Kidney capillary endothelial cell (primary cell): ENCODE data around the gene TXNDC11.

Experiments
- DNase-seq: peaks from one replicate; pipeline ENCODE4 v3.0.0-alpha.2; 2018; ENCODE audit warnings: low spot score

Gene TXNDC11

DNA sequence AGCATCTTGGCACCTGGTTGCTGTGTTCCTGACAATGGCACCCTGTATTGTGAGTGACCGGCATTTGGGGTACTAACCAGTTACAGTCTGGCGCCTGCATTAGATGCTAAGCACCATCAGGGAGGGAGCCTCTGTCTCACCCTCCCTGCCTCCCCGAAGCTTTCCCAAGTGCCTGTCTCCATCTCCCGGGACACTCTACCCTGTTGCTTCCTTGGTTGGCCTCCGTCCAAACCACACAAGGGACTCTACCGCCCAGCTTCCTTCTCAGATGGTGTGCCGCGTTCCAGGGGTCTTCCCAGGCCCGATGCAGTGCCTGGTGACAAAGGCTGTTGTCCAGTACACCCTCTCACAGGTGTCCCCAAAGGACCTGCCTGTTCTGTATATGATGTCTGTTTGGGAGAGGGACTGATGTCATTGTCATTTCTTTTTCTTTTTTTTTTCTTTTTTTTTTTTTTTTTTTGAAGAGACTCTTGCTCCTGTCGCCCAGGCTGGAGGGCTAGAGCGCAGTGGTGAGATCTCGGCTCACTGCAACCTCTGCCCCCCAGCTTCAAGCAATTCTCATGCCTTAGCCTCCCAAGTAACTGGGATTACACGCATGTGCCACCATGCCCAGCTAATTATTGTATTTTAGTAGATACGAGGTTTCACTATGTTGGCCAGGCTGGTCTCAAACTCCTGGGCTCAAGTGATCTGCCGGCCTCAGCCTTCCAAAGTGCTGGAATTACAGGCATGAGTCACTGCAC is 67.7 kb downstream of the TXNDC11 start:
- no peak for DNase-seq

DNA sequence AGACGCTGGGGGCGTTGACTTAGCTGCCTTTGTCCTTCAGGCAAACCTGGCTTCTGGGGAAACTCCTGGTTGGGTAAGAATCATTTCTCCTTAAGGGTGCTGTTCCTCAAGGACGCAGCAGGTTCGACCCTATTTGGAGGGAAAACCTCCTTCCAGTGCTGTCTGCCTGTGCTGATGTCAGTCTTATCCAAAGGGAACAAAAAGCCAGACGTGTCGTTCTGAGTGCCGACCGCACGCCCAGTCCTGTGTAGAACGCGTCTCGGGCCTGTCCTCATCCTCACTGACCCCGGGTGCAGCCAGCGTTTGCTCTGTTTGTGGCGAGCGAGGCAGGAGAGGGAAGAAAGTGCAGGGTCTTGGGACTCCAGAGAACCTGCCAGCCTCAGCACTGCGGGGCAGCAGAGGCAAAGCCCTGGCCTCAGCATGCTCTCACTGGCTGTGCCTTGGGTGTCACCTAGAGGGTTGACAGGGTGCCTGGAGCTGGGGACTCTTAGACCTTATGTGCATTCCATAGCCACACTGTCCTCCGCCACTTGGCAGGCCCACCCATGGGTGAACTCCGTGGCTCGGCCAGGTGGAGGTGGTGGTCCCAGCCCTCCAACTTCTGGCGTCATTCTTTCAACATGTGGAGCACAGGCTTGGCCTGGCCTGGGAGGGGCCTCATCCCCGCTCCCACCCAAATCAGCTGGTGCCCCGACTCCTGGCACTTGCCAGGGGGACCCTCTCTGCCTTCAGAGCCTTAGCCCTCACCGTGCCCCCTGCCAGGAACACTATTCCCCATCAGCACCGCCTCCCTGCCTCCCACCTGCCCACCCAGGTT is 68.4 kb downstream of the TXNDC11 start:
- DNase-seq = no peak

DNA sequence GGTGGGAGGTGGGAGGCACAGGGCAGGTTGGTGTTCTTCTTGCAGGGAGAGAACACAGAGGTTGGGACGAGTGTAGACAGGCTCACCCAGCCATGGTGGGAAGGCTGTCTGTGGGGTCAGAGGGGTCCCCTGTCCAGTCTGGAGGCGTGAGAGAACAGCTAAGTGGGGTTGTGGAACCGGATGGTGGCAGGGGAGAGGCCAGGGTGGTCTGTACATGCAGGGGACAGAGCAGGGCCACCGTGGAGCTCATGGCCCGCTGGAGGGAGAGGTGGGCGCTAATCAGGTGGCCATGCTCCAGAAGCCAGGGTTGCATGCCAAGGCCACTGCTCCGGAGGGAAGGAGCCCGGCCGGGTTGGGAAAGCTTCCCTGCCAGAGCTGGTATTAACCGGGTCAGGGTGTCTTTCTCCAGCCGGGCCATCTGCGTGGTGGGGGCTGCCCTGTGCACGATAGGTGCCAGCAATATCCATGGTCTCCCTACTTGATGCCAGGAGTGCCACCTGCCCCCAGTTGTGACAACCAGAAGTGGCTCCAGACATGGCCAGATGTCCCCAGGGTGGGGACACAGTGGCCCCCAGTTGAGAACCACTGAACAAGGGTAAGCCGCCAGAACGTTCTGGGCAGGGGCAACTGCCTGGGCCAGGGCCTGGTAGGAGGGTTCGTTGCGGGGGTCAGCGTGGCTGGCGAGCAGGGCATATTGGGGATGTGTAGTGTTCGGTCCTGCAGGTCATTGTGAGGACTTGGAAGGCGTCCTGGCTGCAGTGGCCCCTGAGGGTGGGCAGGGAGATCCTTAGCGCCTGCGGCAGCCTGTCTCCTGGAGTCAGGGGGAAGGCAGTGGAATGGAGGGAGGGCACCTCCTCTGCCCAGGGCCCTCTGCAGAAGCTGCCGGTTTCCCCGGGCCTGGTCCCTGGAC is 69.3 kb downstream of the TXNDC11 start:
- DNase-seq = no peak

DNA sequence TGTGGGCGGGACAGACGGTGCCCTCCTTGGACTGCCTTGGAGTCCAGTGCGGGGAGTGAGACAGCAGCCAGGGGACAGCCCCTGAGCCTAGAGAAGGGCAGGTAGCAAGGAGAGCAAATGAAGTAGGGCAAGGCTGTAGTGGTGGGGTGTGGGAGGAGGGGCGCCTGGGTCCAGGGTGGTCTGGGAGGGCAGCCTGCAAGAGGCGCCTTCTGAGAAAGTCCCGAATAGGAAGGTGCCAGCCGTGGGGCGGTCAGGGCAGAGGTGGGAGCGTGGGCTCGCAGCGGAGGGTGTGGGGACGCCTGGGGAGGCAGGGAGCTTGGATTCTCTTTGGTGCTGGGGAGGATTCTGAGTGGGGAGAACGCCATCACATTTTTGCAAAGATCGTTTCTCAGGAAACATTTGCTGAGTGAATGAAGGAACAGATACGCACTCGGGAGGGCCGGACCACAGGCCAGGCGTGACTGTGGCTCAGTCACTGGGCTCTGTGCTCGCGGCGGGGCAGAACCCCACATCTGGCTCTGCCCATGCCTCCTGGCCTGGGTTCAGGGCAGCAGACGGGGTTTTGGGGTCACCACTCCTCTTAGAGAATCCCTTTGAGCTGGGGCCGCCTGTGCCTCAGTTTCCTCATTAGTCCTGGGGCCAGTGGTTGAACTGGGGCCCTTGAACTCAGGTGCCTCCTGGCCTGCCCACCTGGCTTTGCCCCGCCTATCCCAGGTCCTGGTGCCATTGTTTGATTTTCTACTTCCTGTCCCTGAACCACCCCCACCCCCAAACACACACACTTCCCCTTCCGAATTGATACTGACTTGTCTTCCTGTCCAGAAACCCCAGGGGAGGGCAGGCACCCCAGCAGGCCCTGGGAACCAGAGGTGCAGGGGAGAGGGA is 70.2 kb downstream of the TXNDC11 start:
- DNase-seq = peak; percentile 41

DNA sequence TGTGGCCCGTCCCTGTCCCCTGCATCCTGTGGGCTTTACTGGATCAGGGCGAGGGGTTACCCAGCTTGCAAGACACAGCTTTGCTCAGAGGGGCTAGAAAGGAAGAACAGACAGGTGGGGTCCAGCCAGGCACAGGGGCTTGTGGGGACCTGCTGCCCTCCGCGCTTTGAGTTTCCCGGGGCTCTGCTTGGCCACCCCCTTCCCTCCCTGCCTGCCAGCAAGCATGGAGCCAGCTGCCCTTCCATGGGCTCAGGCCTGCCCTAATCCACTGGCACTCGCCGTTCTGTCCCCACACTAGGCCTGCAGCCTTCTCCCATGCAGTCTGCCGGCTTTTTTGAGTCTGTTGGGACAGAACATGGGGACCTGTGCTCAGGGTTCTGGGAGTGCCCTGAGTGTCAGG is 71.0 kb downstream of the TXNDC11 start:
- no peak for DNase-seq

DNA sequence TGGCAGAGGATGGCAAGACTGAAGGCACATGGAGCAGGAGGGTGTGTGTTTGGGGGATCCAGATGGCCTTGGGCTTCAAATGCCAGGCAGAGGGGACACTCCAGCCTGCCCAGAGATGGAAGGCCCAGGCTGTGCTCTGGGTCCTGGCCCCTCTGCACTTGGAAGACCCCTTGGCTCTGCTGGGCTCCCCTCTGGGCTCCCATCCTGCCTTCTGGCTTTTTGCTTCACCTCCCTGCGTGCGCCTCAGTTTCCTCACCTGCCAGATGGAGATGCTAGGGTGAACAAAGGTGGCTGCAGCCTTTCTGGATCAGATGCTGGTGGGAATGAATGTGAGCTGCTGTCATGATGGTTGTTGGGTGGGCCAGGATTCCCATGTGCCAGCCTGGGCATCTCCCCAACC is 71.4 kb downstream of the TXNDC11 start:
- no peak for DNase-seq

DNA sequence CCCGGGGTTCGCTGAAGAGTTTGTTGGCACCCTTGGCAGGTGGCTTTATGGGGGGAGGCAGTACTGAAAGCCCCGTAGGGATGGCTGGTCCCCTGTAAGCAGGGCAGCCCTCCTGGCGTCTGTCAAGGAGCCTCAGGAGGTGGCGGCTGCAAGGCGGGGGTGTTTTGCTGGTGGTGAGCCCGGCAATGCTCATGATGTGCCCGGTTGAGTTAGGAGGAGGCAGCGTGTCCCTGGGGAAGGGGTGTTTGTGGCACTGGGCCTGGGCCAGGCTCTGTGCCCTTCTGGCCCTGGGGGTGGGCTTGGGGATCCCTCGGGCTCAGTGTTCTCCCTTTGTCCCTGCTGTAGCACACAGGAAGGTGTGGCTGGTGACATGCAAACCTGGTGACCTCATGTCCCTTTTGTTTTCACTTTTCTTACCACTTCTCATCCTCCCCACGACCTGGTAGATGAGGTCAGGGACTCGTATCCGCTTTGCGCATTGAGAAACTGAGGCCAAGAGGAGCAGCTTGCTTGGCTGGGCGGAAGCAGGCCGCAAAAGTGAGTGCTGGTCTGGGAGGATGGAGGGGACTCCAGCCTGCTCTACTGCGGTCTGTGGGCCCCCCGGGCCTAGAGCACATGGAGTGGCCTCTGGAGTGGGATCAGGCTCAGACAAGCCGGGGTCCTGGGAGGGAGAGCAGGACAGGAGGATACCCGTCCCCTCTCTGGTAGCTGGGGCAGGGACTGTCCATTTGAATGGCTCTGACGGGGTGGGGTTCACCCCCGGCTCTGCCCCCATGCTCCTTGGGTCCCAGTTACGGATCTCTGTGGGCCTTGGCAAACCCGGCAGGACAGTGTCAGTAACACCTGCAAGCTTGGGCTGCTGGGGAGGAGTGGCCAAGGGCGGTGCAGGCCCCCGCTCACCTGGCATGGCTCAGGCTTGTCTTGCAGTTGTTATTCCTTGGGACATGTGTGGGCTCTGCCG is 72.2 kb downstream of the TXNDC11 start:
- DNase-seq = no peak

DNA sequence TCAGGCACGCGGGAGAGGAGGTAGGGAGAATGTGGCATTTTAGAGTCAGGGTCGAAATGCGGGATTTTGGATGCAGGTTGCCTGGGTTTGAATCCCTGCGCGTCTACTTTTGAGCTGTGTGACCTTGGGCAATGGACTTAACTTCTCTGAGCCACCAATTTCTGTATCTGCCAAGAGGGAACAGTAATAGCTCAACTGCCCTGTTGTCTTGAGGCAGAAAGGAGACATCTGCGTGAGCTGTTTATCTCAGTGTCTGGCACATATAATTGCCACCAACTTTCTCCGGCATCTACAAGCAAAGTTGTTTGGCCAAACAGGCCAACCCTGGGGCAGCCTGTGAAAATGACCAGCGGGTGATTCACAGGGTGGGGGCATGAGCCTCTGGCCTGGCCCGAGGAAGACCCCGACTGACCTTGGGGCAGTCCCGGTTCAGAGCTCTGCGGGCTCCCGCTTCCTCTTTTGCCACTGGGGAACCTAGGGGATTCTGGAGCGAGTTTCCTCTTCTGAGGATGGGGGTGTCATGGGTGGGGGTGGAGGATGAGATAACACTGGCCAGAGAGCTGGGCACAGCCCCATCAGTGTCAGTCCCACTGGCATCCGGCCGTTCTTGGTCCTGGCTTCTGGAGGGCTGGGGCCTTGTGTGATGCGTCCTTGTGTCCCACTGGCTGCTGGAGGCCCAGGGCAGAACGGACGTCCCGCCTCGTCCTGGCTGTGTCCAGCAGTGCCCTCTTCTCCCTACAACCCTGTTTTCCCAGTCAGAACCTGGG is 73.1 kb downstream of the TXNDC11 start:
- peak; percentile 54 for DNase-seq

DNA sequence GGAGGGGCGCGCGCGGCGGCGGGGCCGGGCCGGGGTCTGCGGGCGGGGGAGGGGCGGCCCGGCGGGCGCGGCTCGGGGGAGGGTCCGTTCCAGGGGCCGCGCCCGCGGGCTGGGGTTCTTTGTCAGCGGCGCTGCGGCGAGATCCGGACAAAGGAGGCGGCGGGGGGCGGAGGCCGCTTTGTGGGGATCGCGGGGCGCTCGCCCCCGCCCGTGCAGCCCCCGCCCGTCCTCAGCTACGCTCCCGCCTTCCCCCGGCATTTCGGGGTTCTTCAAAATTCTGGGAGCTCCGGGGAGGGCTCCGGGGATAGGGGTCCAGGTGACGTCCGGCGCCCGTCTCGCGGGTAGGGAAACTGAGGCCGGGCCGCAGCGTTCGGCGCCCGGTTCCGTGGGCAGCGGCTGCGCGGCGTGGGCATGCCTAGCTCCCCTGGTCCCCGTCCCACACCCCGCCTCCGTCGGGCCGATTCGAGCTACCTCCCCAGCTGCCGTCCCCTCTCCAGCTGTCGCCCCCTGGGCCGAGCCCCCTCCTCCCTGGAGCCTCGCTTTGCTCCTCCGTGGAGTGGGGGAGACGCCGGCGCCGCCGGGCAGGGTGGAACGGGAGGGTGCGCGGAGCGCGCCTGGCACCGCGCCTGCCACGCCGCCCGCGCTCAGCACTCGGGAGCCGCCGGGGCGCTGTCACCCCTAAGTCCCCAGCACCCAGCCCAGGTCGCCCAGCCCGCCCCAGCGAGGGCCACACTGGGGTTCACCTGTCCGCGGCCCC is 73.9 kb downstream of the TXNDC11 start:
- no peak for DNase-seq

DNA sequence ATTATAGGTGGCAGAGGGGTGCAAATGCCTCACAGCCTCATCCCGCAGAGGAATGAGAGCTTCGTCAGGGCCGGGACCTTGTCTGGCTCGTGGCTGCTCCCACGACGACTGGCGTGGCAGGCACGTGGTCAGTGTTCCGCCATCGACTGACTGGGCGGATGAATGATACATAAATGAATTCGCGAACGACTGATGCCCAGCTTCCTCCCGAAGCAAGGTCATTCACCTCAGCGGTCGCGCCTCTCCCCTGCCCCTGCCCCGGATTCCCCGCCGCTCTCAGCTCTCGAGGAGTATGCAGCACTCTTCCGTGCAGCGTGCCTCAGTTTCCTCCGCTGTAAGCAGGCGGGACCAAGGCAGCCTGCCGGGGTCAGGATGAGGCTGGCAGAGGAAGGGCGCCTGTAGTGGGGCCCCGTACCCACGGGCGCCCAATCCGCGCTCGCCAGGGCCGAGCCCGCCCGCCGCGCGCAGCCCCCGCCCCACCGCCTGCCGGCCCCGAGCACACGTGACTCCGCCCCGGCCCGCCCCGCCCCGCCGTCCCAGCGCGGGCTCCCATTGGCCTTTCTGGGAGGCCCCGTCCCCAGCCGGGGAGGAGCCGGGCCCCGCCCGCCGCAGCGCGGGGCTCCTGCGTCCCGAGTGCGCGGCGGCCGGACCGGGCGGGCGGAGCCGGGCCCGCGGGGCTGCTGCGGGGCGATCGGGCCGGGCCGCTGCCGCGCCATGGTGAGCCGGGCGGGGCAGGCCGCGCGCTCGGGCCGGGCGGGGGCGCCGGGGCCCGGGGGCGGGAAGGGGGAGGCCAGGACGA is 74.6 kb downstream of the TXNDC11 start, which contains the start of gene SNN:
SNN (plus strand) TSS at position 632 of the 799 bp plus-strand sequence. CDS start 7,605 bp downstream, outside the sequence.
- DNase-seq = peak; percentile 65

DNA sequence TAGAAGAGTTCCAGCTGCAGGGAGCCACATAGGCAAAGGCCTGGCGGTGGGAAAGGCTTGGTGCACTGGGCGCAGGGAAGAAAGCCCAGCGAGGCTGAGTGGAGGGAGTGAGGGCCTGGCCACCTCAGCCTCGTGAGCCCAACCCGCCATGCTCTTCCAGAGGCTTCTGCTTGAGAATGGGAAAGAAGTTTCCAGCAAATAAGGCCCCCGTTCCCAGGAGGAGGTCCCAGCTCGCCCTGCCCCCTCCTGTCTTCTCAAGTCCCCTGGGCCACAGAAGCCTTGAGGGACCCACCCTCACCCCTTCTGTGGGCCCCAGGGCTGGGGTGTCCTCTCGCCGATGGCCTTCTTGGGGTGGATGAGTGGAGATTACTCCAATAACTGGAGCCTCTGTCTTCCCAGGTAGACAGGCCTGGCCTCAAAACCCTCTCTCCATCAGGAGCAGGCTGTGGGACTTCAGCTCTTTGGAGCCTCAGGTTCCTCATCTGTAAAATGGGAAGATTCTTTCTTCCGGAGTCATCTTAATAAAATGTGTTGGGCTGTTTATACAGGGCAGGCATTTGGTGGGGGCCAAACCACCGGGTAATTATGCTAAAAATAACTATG is 75.3 kb downstream of the TXNDC11 start:
- no peak for DNase-seq

DNA sequence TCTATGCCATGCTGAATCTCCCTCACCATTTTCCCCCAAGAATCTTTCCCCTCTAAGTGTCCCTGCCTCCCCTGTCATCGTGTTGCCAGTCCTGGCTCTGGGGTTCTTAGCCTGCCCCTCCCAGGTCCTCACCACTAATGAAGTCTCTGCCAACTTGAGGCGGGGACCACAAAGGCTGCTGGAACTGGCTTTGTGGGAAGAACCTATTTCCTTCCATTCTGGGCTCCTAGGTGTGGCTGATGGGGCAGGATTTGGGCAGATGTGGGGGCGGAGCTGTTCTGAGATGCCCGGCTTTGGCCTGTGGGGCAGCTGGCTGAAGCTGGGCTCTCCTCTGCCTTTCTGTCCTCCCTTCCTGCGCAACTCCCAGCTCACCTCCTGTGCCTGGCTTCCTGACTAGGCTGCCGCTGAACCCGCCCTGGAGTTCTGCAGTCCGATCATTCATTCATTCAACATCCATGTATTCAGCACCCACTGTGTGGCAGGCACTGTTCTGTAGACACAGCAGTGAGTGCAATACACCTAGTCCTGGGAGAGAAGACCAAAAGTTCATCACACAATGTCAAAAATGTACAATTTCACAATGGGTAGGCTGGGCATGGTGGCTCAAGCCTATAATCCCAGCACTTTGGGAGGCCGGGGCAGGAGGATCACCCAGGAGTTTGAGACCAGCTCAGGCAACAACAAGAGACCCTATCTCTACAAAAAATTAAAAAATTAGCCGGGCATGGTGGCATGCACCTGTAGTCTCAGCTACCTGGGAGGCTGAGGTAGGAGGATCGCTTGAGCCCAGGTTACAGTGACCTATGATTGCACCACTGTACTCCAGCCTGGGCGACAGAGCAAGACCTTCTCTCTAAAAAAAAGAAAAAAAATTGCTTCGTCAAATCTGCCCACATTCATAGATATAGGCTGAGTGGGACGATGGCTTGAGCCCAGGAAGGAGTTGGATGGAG is 76.3 kb downstream of the TXNDC11 start:
- no peak for DNase-seq

DNA sequence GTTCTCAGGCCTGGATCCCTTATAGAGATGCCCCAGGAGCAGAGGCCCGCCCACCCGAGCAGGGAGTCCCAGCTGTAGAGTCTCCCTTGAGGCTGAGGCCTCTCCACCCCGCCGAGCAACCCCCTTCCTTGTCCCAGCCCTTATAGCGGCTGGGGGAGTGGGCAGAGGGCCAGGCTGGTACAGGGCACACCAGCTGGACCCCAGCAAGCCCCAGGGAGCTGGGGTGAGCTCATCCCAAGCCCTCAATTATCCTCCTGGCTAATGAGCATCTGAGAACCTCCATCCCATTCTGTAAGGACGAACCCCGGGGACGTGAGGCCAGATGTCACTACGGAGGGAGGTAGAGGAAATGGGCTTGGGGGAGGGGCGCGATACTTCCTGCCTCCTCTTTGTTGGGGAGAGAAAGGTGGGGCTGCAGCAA is 77.6 kb downstream of the TXNDC11 start:
- no peak for DNase-seq

DNA sequence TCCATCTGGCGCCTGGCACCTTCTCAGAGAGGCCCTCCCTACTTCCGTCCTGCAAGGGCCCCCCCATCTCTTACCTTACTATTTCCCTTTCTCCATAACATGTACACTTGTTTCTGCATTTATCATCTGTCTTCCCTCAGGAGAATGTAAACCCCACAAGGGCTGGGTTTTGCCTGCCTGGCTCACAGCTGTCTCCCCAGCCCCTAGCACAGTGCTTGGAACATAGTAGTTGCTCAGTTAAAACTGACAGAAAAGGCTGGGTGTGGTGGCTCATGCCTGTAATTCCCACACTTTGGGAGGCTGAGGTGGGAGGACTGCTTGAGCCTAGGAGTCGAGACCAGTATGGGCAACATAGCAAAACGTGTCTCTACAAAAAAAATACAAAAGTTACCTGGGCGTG is 80.1 kb downstream of the TXNDC11 start:
- no peak for DNase-seq

DNA sequence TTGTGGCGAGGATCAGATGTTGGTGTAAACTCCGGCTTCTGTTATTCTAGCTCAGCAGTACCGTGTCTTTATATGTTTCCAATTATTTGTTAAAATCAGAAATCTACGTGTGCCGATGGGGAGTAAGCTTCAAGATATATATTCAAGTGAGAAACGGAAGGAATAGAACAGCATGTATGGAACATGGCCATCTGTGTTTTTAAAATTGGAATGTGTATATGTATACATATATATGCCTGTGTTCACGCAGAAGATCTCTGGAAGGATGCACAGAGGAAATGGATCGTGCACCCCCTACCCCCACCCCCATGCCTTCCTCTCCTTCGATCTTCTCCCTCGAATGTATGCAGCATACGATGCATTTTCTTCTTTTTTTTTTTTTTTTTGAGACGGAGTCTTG is 82.1 kb downstream of the TXNDC11 start:
- DNase-seq = no peak
